RWPE2 (cell line): ENCODE results near the gene PCDH8.

Source experiments
- ATAC-seq: fragments of 200-7000 bp; cut with Tn5 transposase; 3 replicates; pipeline ENCODE4 v1.9.1; 2021; ENCODE audit warnings: low read depth
- DNase-seq: peaks from one replicate; pipeline ENCODE4 v3.0.0-alpha.2; 2020; ENCODE audit warnings: low spot score
- H3K27ac ChIP-seq: fragments of 450-650 bp; 2 replicates; pipeline ENCODE4 v1.5.1; 2017; ENCODE audit warnings: mild to moderate bottlenecking; ENCODE audit not compliant: poor library complexity, severe bottlenecking
- H3K27me3 ChIP-seq: fragments of 250-450 bp; sonication (Bioruptor Pico); 2 replicates; pipeline ENCODE4 v1.5.1; 2021; ENCODE audit warnings: mild to moderate bottlenecking, moderate library complexity; ENCODE audit not compliant: insufficient read depth, poor library complexity, severe bottlenecking
- H3K36me3 ChIP-seq: fragments of 250-450 bp; sonication (Bioruptor Pico); 2 replicates; pipeline ENCODE4 v1.5.1; 2020; ENCODE audit warnings: low read depth, mild to moderate bottlenecking, moderate library complexity
- H3K4me1 ChIP-seq: fragments of 250-450 bp; sonication (Bioruptor Pico); 2 replicates; pipeline ENCODE4 v1.5.1; 2021; ENCODE audit warnings: mild to moderate bottlenecking, moderate library complexity; ENCODE audit not compliant: insufficient read depth, poor library complexity, severe bottlenecking
- H3K4me3 ChIP-seq: fragments of 250-450 bp; sonication (Bioruptor Pico); 2 replicates; pipeline ENCODE4 v1.5.1; 2021; ENCODE audit warnings: mild to moderate bottlenecking, moderate library complexity; ENCODE audit not compliant: severe bottlenecking
- H3K9me3 ChIP-seq: fragments of 250-450 bp; sonication (Bioruptor Pico); 2 replicates; pipeline ENCODE4 v1.5.1; 2021; ENCODE audit warnings: mild to moderate bottlenecking, moderate library complexity; ENCODE audit not compliant: severe bottlenecking
- TF ChIP-seq, protein P1 (sequence below): fragments of 450-650 bp; IDR thresholded peaks from one replicate; pipeline ENCODE4 v1.5.1; 2017; ENCODE audit warnings: mild to moderate bottlenecking, moderate library complexity; ENCODE audit not compliant: poor library complexity, severe bottlenecking

The PCDH8 gene

GRCh38 chr13:52879950-52880741, 31.7 kb upstream of the PCDH8 start:
- H3K36me3 ChIP-seq, result no peaks in the 10 kb centered on the region
- TF ChIP-seq, protein P1, sequence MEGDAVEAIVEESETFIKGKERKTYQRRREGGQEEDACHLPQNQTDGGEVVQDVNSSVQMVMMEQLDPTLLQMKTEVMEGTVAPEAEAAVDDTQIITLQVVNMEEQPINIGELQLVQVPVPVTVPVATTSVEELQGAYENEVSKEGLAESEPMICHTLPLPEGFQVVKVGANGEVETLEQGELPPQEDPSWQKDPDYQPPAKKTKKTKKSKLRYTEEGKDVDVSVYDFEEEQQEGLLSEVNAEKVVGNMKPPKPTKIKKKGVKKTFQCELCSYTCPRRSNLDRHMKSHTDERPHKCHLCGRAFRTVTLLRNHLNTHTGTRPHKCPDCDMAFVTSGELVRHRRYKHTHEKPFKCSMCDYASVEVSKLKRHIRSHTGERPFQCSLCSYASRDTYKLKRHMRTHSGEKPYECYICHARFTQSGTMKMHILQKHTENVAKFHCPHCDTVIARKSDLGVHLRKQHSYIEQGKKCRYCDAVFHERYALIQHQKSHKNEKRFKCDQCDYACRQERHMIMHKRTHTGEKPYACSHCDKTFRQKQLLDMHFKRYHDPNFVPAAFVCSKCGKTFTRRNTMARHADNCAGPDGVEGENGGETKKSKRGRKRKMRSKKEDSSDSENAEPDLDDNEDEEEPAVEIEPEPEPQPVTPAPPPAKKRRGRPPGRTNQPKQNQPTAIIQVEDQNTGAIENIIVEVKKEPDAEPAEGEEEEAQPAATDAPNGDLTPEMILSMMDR, result no peak
- no peaks in the 10 kb centered on the region for H3K27me3 ChIP-seq
- no peaks in the 10 kb centered on the region for H3K4me1 ChIP-seq
- ATAC-seq, result no peak
- no peak overlapping the region for H3K4me3 ChIP-seq
- no peak for DNase-seq
- no peak overlapping the region for H3K27ac ChIP-seq
- H3K9me3 ChIP-seq, result no peaks in the 10 kb centered on the region

GRCh38 chr13:52878831-52879230, 30.4 kb upstream of the PCDH8 start:
- Histone ChIP-seq H3K36me3 (no peaks in the 10 kb centered on the region), H3K9me3 (no peaks in the 10 kb centered on the region), H3K27me3 (no peaks in the 10 kb centered on the region), H3K27ac (no peak overlapping the region), H3K4me1 (no peaks in the 10 kb centered on the region), H3K4me3 (no peak overlapping the region)
- ATAC-seq (no peak), DNase-seq (no peak)
- TF ChIP-seq, protein P1, result no peak

GRCh38 chr13:52870143-52870542, 21.7 kb upstream of the PCDH8 start:
- no peaks in the 10 kb centered on the region for H3K4me1 ChIP-seq
- no peak for DNase-seq
- TF ChIP-seq, protein P1, result no peak
- no peak for ATAC-seq
- H3K36me3 ChIP-seq, result no peaks in the 10 kb centered on the region
- H3K27ac ChIP-seq, result no peak overlapping the region
- no peaks in the 10 kb centered on the region for H3K27me3 ChIP-seq
- no peaks in the 10 kb centered on the region for H3K9me3 ChIP-seq
- no peak overlapping the region for H3K4me3 ChIP-seq

GRCh38 chr13:52869621-52870020, 21.2 kb upstream of the PCDH8 start:
- TF ChIP-seq, protein P1, result no peak
- H3K36me3 ChIP-seq, result no peaks in the 10 kb centered on the region
- H3K4me1 ChIP-seq, result no peaks in the 10 kb centered on the region
- H3K9me3 ChIP-seq, result no peaks in the 10 kb centered on the region
- no peak overlapping the region for H3K4me3 ChIP-seq
- DNase-seq (no peak), ATAC-seq (no peak)
- no peaks in the 10 kb centered on the region for H3K27me3 ChIP-seq
- no peak overlapping the region for H3K27ac ChIP-seq

DNA sequence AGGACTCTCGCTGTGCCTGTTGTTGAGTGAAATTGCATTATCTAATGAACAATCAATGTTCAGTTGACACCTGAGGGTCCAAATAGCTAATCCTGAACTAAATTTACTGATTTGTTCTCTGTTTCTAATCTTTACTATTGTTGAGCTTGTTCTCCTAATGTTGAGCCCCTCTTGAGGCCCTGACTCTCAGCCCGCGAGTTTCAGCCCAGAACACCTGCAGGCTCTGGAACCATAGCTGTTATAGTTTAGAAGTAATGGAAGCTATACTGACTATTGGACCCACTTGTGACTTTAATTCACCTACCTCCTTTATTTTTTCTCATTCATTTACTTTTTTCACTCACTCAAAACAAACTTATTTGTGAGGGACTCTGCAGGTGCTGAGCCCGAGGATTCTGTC, 20.6 kb upstream of the PCDH8 start:
- Histone ChIP-seq H3K36me3 (no peaks in the 10 kb centered on the region), H3K4me1 (no peaks in the 10 kb centered on the region), H3K9me3 (no peaks in the 10 kb centered on the region), H3K4me3 (no peak overlapping the region), H3K27ac (no peak overlapping the region), H3K27me3 (no peaks in the 10 kb centered on the region)
- TF ChIP-seq, protein P1, result no peak
- ATAC-seq, result no peak
- DNase-seq, result no peak
